Breast epithelium (tissue), 4 donors: ENCODE results near the gene KCNQ2. TPM values are rescaled to one million over a fixed set of nuclear protein-coding genes. Genes with fewer than 3 reads are reported as not detected.

ENCODE experiments used
- DNase-seq, 2 donors: peaks; one replicate each; pipeline ENCODE4 v3.0.0-alpha.2; 2019; ENCODE audit warnings: low spot score in 2 of 2
- H3K27ac ChIP-seq, 2 donors: fragments of 200-600 bp; sonication (generic) in 1 of 2; one replicate each; pipeline ENCODE4 v1.5.1; 2016 to 2019; ENCODE audit warnings: mild to moderate bottlenecking in 1 of 2
- H3K27me3 ChIP-seq, 2 donors: fragments of 200-600 bp; sonication (generic) in 1 of 2; one replicate each; pipeline versions ENCODE4 v1.5.1 to v1.6.0; 2017 to 2019; ENCODE audit warnings: control low read depth in 1 of 2, mild to moderate bottlenecking in 1 of 2
- H3K36me3 ChIP-seq: fragments of 200-600 bp; one replicate; pipeline ENCODE4 v1.5.1; 2019
- H3K4me1 ChIP-seq, 2 donors: fragments of 200-600 bp; sonication (generic); one replicate each; pipeline ENCODE4 v1.5.1; 2016 to 2019; ENCODE audit warnings: control low read depth in 1 of 2
- H3K4me3 ChIP-seq, 3 donors: fragments of 200-600 bp; sonication (generic); 1 replicate in 2 of 3; 2 replicates in 1 of 3; pipeline ENCODE4 v1.5.1; 2016 to 2019; ENCODE audit warnings: mild to moderate bottlenecking in 3 of 3, moderate library complexity in 2 of 3
- H3K9me3 ChIP-seq, 2 donors: fragments of 200-600 bp; sonication (generic) in 1 of 2; one replicate each; pipeline ENCODE4 v1.5.1; 2016 to 2019; ENCODE audit warnings: control low read depth in 1 of 2
- CTCF ChIP-seq, 3 donors: fragments of 450-650 bp; IDR thresholded peaks; one replicate each; pipeline ENCODE4 v1.5.1; 2016 to 2017; ENCODE audit warnings: antibody characterized with exemption in 3 of 3, mild to moderate bottlenecking in 3 of 3, moderate library complexity in 3 of 3
- POLR2A ChIP-seq: fragments of 450-650 bp; IDR thresholded peaks from one replicate; pipeline ENCODE4 v1.6.1; 2016; ENCODE audit warnings: antibody characterized with exemption, mild to moderate bottlenecking, moderate library complexity
- POLR2AphosphoS5 ChIP-seq, 3 donors: sonication (generic); formaldehyde crosslinking; IDR thresholded peaks; one replicate each; pipeline ENCODE4 v1.6.1; 2017; ENCODE audit warnings: antibody characterized with exemption in 3 of 3
- intact Hi-C: fragments of 100-400 bp; cut with DNase I; formaldehyde crosslinking; loops from one replicate; pipeline ENCODE4 v1.15.1; 2023; ENCODE audit warnings: low total_unique reads
- total RNA-seq, 3 donors: library from RNA; depleted of rRNA; stranded (reverse); fragments of >200 nt; gene quantifications; one replicate each; pipeline ENCODE4 v1.1.0, GENCODE V29; 2016

Gene KCNQ2
- total RNA-seq, 3 donors from 2014 or later, result not detected

DNA sequence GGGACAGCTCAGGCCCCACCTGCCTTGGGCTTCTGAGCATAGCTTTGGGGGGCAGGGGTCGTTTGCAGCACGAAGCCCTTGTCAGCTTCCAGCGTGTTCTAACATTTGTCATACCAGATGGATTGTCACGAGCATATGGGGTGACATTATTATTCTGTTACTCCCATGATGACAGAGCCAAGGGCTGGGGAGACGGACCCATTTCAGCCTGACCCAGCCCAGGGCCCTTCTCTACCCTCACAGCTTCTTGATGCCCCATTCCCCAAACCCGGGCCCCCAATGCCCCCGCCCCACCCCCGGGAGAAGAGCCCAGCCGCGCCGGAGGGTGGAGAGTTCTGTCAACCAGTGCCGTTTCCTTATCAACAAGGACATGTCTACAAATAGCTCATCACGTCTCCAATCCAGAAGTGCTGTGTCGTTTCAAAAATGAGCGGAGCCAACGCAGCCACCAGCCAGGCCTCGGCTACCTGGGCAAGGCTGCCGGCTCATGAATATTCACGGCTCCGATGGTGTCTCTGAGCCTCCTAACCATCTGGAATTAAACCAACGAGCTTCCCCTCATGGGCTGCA is 101.8 kb downstream of the KCNQ2 start:
- TF ChIP-seq POLR2AphosphoS5 (IDR thresholded peaks at IDR 0.05) (no peak), CTCF (IDR thresholded peaks at IDR 0.05) (no peak), POLR2A (no peak)

DNA sequence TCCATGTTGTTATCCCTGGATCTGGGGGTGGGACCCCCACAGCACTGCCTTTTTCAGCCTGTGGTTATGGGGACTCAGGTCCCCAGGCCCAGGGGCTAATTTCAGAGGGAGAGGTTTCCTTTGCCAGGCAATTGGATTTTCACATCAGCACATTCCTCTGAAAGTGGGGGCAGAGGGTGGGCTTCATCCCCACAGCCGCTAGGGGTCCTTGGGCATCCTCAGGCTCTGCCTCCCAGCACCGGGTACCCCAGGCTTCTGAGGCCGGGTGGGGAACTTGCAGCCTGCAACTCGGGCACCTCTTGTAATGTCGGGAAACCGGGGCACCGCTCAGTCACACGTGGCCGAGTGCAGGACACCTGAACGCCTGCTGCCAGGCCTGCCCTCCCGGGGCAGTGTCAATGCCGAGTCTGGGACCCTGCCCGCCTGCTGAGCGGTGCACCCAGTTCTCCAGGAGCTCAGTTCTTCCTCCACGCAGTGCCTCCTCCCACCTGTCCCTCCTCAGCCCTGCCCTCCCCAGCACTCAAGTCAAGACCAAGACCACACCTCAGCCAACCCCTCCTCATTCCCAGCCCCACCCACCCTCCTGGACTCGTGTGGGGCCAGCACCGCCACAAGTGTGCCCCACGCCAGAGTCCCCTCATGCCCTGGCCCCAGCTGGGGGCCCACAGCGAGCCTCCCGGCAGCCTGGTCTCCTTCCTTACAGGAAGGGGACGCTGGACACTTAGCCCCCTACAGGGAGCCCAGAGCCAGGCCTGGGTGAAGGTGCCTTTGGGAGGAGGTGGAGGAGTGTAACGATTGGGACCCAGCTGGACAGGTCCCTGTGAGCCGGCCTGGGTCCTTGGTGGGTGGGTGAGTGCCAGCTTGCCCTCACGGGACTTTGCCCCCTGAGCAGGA is 102.5 kb downstream of the KCNQ2 start:
- H3K27ac ChIP-seq, result no peak overlapping the region
- intact Hi-C loops, result no loop called here
- no peak for DNase-seq
- H3K4me3 ChIP-seq, result no peak overlapping the region
- no peaks in the 10 kb centered on the region for H3K4me1 ChIP-seq
- peaks cover 0 to 81% of the 10 kb centered on the region in 2 donors for H3K27me3 ChIP-seq
- H3K36me3 ChIP-seq, result no peaks in the 10 kb centered on the region
- no peaks in the 10 kb centered on the region for H3K9me3 ChIP-seq
- TF ChIP-seq POLR2AphosphoS5 (IDR thresholded peaks at IDR 0.05) (no peak), POLR2A (no peak), CTCF (IDR thresholded peaks at IDR 0.05) (no peak)

More for the DNA sequence above, 101.8 kb downstream of the KCNQ2 start:
- intact Hi-C loops, result no loop called here
- Histone ChIP-seq H3K4me3 (no peak overlapping the region), H3K36me3 (no peaks in the 10 kb centered on the region), H3K4me1 (no peaks in the 10 kb centered on the region), H3K27me3 (peaks cover 0 to 81% of the 10 kb centered on the region in 2 donors), H3K9me3 (no peaks in the 10 kb centered on the region), H3K27ac (no peak overlapping the region)
- no peak for DNase-seq

- peaks cover 0 to 79% of the 10 kb centered on the region in 2 donors for H3K27me3 ChIP-seq
- no peak for DNase-seq
- H3K36me3 ChIP-seq, result no peaks in the 10 kb centered on the region
- H3K27ac ChIP-seq, result no peak overlapping the region
- H3K4me3 ChIP-seq, result no peak overlapping the region
- intact Hi-C loops, result no loop called here
- no peaks in the 10 kb centered on the region for H3K4me1 ChIP-seq
- no peak for TF ChIP-seq POLR2AphosphoS5 (IDR thresholded peaks at IDR 0.05)
- TF ChIP-seq POLR2A, result no peak
- no peak for TF ChIP-seq CTCF (IDR thresholded peaks at IDR 0.05)
- no peaks in the 10 kb centered on the region for H3K9me3 ChIP-seq
Measured at GRCh38 chr20:63369024-63369530, 103.4 kb downstream of the KCNQ2 start.

- DNase-seq, result no peak
- TF ChIP-seq POLR2A (no peak), POLR2AphosphoS5 (IDR thresholded peaks at IDR 0.05) (no peak), CTCF (IDR thresholded peaks at IDR 0.05) (no peak)
- no peak overlapping the region for H3K27ac ChIP-seq
- no peak overlapping the region for H3K4me3 ChIP-seq
- intact Hi-C loops, result no loop called here
- no peaks in the 10 kb centered on the region for H3K9me3 ChIP-seq
- H3K27me3 ChIP-seq, result peaks cover 0 to 79% of the 10 kb centered on the region in 2 donors
- H3K4me1 ChIP-seq, result no peaks in the 10 kb centered on the region
- H3K36me3 ChIP-seq, result no peaks in the 10 kb centered on the region
Measured at GRCh38 chr20:63368151-63368550, 104.3 kb downstream of the KCNQ2 start.

GRCh38 chr20:63367446-63368055 is 104.9 kb downstream of the KCNQ2 start:
- Histone ChIP-seq H3K4me3 (no peak overlapping the region), H3K27me3 (peaks cover 0 to 79% of the 10 kb centered on the region in 2 donors), H3K9me3 (no peaks in the 10 kb centered on the region), H3K36me3 (no peaks in the 10 kb centered on the region), H3K4me1 (no peaks in the 10 kb centered on the region), H3K27ac (no peak overlapping the region)
- DNase-seq, result no peak
- intact Hi-C loops, result no loop called here
- TF ChIP-seq CTCF (IDR thresholded peaks at IDR 0.05), result no peak
